ENCODE measurements around the gene PCDHA9. TPM values are rescaled to one million over a fixed set of nuclear protein-coding genes. Genes with fewer than 3 reads are reported as not detected.
A peak's percentile ranks its signal among the peaks of the same experiment; 100 is the strongest.
"Not testable (repeated sequence)": the region's sequence is repeated elsewhere in the genome, so short reads cannot be mapped to it uniquely, and the experiment has no call there.

Gene PCDHA9
- total and polyA plus RNA-seq, 7 donors = 0.01 to 1.4 (median 0.68) TPM; not detected in 2

DNA sequence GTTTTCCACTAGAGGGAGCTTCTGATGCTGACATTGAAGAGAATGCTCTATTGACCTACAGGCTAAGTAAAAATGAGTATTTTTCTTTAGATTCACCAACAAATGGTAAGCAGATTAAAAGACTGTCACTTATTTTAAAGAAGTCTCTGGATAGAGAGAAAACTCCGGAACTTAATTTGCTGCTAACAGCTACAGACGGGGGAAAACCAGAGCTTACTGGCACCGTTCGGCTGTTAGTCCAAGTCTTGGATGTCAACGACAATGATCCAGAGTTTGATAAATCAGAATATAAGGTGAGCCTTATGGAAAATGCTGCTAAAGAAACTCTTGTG is 21.3 kb downstream of the PCDHA9 start:
- Histone ChIP-seq H3K4me3 (peak overlapping the region in 1 of 4 donors; percentile 12), H3K27me3 (peaks cover 0 to 53% (median 18%) of the 10 kb centered on the region in 3 donors), H3K36me3 (no peaks in the 10 kb centered on the region), H3K4me1 (no peaks in the 10 kb centered on the region), H3K27ac (no peak overlapping the region), H3K9me3 (peaks cover 12 to 24% (median 16%) of the 10 kb centered on the region in 4 donors)
- no peak for TF ChIP-seq EP300 (IDR thresholded peaks at IDR 0.05)
- TF ChIP-seq POLR2AphosphoS5 (IDR thresholded peaks at IDR 0.05) = no peak
- TF ChIP-seq POLR2A (IDR thresholded peaks at IDR 0.05) = no peak
- TF ChIP-seq, protein P1, sequence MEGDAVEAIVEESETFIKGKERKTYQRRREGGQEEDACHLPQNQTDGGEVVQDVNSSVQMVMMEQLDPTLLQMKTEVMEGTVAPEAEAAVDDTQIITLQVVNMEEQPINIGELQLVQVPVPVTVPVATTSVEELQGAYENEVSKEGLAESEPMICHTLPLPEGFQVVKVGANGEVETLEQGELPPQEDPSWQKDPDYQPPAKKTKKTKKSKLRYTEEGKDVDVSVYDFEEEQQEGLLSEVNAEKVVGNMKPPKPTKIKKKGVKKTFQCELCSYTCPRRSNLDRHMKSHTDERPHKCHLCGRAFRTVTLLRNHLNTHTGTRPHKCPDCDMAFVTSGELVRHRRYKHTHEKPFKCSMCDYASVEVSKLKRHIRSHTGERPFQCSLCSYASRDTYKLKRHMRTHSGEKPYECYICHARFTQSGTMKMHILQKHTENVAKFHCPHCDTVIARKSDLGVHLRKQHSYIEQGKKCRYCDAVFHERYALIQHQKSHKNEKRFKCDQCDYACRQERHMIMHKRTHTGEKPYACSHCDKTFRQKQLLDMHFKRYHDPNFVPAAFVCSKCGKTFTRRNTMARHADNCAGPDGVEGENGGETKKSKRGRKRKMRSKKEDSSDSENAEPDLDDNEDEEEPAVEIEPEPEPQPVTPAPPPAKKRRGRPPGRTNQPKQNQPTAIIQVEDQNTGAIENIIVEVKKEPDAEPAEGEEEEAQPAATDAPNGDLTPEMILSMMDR (IDR thresholded peaks at IDR 0.05) = no peak
- WGBS, 2 donors = 60 to 66% methylated on average over 5 of the region's 5 CpGs
- DNase-seq = no peak
- intact Hi-C loops (cut with DNase I) = no loop called here

DNA sequence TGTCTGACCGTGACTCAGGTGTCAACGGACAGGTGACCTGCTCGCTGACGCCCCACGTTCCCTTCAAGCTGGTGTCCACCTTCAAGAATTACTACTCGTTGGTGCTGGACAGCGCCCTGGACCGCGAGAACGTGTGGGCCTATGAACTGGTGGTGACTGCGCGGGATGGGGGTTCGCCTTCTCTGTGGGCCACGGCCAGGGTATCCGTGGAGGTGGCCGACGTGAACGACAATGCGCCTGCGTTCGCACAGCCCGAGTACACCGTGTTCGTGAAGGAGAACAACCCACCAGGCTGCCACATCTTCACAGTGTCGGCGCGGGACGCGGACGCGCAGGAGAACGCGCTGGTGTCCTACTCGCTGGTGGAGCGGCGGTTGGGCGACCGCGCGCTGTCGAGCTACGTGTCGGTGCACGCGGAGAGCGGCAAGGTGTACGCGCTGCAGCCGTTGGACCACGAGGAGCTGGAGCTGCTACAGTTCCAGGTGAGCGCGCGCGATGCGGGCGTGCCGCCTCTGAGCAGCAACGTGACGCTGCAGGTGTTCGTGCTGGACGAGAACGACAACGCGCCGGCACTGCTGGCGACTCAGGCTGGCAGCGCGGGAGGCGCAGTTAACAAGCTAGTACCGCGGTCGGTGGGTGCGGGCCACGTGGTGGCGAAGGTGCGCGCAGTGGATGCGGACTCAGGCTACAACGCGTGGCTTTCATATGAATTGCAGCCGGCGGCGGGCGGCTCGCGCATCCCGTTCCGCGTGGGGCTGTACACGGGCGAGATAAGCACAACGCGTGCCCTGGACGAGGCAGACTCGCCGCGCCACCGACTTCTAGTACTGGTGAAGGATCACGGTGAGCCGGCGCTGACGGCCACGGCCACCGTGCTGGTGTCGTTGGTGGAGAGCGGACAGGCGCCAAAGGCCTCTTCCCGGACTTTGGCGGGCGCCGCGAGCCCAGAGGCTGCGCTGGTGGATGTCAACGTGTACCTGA is 22.3 kb downstream of the PCDHA9 start:
- no peak overlapping the region for H3K4me3 ChIP-seq
- 59 to 81% methylated on average over 114 of the region's 114 CpGs for WGBS, 2 donors
- peaks cover 12 to 28% (median 17%) of the 10 kb centered on the region in 4 donors for H3K9me3 ChIP-seq
- H3K36me3 ChIP-seq = no peaks in the 10 kb centered on the region
- intact Hi-C loops (cut with DNase I) = no loop called here
- H3K27ac ChIP-seq = no peak overlapping the region
- no peak for TF ChIP-seq POLR2A (IDR thresholded peaks at IDR 0.05)
- TF ChIP-seq POLR2AphosphoS5 (IDR thresholded peaks at IDR 0.05) = no peak
- no peak for TF ChIP-seq EP300 (IDR thresholded peaks at IDR 0.05)
- TF ChIP-seq, protein P1 (IDR thresholded peaks at IDR 0.05) = no peak
- no peaks in the 10 kb centered on the region for H3K4me1 ChIP-seq
- DNase-seq = no peak
- H3K27me3 ChIP-seq = peaks cover 0 to 63% (median 18%) of the 10 kb centered on the region in 3 donors

DNA sequence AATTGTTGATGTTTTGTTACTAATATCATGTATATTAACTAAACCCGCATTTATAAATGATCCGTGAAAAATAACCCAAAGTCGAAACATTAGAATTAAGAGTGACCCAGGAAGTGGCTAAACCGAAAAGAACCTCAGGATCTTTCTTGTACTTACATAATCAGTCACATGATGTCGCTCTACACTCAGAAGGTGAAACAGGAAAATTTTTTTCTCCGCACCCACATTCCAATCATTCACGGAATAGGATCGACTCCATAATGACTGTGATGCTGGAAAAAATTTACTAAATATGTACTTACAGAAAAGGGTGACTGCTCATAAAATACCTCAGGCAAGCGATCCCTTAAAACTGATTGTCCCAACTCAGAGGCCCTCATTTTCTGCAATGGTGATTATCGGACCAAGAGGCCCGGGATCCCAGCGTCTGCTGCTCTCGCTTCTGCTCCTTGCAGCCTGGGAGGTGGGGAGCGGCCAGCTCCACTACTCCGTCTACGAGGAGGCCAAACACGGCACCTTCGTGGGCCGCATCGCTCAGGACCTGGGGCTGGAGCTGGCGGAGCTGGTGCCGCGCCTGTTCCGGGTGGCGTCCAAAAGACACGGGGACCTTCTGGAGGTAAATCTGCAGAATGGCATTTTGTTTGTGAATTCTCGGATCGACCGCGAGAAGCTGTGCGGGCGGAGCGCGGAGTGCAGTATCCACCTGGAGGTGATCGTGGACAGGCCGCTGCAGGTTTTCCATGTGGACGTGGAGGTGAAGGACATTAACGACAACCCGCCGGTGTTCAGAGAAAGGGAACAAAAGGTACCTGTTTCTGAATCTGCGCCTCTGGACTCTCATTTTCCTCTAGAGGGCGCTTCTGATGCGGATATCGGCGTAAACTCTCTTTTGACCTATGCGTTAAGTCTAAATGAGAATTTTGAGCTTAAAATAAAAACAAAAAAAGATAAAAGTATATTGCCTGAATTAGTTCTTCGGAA is 27.2 kb downstream of the PCDHA9 start, which contains the start of gene PCDHA12:
Gene PCDHA12 (plus strand): TSS at position 224 of the 981 bp plus-strand sequence. CDS start 165 bp downstream, at position 389.
- WGBS, 2 donors = 24 to 53% methylated on average over 47 of the region's 47 CpGs
- Histone ChIP-seq H3K4me3 (no peak within 1 kb of the TSS), H3K4me1 (no peaks in the 10 kb centered on the region), H3K27me3 (peaks cover 0 to 83% (median 4%) of the 10 kb centered on the region in 3 donors), H3K27ac (peak within 1 kb of the TSS in 1 of 4 donors; percentile 36), H3K9me3 (peaks cover 16 to 30% (median 20%) of the 10 kb centered on the region in 4 donors), H3K36me3 (no peaks in the 10 kb centered on the region)
- intact Hi-C loops (cut with DNase I) = no loop called here
- DNase-seq = no peak
- TF ChIP-seq POLR2A (IDR thresholded peaks at IDR 0.05) = no peak
- TF ChIP-seq, protein P1 (IDR thresholded peaks at IDR 0.05) = no peak
- no peak for TF ChIP-seq POLR2AphosphoS5 (IDR thresholded peaks at IDR 0.05)
- no peak for TF ChIP-seq EP300 (IDR thresholded peaks at IDR 0.05)

DNA sequence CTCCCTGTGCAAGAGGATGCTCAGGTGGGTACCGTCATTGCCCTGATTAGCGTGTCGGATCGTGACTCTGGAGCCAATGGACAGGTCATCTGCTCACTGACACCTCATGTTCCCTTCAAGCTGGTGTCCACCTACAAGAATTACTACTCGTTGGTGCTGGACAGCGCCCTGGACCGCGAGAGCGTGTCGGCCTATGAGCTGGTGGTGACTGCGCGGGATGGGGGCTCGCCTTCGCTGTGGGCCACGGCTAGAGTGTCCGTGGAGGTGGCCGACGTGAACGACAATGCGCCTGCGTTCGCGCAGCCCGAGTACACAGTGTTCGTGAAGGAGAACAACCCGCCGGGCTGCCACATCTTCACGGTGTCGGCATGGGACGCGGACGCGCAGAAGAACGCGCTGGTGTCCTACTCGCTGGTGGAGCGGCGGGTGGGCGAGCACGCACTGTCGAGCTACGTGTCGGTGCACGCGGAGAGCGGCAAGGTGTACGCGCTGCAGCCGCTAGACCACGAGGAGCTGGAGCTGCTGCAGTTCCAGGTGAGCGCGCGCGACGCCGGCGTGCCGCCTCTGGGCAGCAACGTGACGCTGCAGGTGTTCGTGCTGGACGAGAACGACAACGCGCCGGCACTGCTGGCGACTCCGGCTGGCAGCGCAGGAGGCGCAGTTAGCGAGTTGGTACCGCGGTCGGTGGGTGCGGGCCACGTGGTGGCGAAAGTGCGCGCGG is 28.5 kb downstream of the PCDHA9 start:
- H3K27me3 ChIP-seq = peaks cover 0 to 85% (median 5%) of the 10 kb centered on the region in 3 donors
- peaks cover 8 to 25% (median 14%) of the 10 kb centered on the region in 4 donors for H3K9me3 ChIP-seq
- WGBS, 2 donors = 52 to 81% methylated on average over 80 of the region's 80 CpGs

More for the DNA sequence above, 28.5 kb downstream of the PCDHA9 start:
- DNase-seq; H3K36me3 ChIP-seq; intact Hi-C loops (cut with DNase I); H3K27ac ChIP-seq; H3K4me1 ChIP-seq; H3K4me3 ChIP-seq: not testable (repeated sequence)
